Vagina (tissue), 2 donors: ENCODE results near the gene EMSY.

ENCODE experiments used
- POLR2A ChIP-seq, 2 donors: fragments of 450-650 bp; IDR thresholded peaks; one replicate each; pipeline ENCODE4 v1.6.1; 2017; ENCODE audit warnings: antibody characterized with exemption in 2 of 2, mild to moderate bottlenecking in 2 of 2, moderate library complexity in 2 of 2
- TF ChIP-seq, protein P1 (sequence below), 3 experiments: fragments of 450-650 bp in 2 of 3; fragments of 200-600 bp in 1 of 3; sonication (generic) in 1 of 3; IDR thresholded peaks; one replicate each; pipeline ENCODE4 v1.5.1; 2017 to 2019; ENCODE audit warnings: antibody characterized with exemption in 3 of 3, mild to moderate bottlenecking in 2 of 3, moderate library complexity in 2 of 3

GRCh38 chr11:76453248-76453647 lies 8.4 kb downstream of the EMSY start:
- TF ChIP-seq, protein P1, sequence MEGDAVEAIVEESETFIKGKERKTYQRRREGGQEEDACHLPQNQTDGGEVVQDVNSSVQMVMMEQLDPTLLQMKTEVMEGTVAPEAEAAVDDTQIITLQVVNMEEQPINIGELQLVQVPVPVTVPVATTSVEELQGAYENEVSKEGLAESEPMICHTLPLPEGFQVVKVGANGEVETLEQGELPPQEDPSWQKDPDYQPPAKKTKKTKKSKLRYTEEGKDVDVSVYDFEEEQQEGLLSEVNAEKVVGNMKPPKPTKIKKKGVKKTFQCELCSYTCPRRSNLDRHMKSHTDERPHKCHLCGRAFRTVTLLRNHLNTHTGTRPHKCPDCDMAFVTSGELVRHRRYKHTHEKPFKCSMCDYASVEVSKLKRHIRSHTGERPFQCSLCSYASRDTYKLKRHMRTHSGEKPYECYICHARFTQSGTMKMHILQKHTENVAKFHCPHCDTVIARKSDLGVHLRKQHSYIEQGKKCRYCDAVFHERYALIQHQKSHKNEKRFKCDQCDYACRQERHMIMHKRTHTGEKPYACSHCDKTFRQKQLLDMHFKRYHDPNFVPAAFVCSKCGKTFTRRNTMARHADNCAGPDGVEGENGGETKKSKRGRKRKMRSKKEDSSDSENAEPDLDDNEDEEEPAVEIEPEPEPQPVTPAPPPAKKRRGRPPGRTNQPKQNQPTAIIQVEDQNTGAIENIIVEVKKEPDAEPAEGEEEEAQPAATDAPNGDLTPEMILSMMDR (IDR thresholded peaks at IDR 0.05), result no peak
- no peak for TF ChIP-seq POLR2A (IDR thresholded peaks at IDR 0.05)
